Measurements from ENCODE around the gene TAS1R2.

DNA sequence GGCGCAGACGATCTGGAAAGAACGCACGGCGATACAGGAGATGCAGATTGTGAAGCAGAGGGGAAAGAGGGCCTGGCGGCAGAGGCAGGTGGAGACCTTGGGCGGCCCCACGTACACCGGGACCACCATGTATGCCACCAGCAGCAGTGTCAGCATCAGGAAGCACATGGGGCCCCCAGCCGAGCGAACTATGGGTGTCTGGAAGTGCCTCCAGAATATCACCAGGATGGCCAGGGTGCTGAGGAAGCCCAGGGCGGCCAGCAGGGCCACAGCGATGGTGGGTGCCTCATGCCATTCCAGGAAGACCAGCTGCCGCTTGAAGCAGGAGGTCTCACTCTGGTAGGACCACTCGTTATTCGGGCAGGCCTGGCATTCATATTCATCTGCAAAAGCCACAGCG is 19.3 kb downstream of the TAS1R2 start:
- no peak for TF ChIP-seq EZH2 (IDR thresholded peaks at IDR 0.05; ENCODE audit: insufficient read depth, low read length)
- TF ChIP-seq, protein P1, sequence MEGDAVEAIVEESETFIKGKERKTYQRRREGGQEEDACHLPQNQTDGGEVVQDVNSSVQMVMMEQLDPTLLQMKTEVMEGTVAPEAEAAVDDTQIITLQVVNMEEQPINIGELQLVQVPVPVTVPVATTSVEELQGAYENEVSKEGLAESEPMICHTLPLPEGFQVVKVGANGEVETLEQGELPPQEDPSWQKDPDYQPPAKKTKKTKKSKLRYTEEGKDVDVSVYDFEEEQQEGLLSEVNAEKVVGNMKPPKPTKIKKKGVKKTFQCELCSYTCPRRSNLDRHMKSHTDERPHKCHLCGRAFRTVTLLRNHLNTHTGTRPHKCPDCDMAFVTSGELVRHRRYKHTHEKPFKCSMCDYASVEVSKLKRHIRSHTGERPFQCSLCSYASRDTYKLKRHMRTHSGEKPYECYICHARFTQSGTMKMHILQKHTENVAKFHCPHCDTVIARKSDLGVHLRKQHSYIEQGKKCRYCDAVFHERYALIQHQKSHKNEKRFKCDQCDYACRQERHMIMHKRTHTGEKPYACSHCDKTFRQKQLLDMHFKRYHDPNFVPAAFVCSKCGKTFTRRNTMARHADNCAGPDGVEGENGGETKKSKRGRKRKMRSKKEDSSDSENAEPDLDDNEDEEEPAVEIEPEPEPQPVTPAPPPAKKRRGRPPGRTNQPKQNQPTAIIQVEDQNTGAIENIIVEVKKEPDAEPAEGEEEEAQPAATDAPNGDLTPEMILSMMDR (IDR thresholded peaks at IDR 0.05; ENCODE audit: insufficient read depth, low read depth, low read length), result no peak
